Fibroblast of villous mesenchyme (primary cell): ENCODE results near the gene ZFYVE21. TPM values are rescaled to one million over a fixed set of nuclear protein-coding genes. Genes with fewer than 3 reads are reported as not detected.

Source experiments
- DNase-seq: peaks from one replicate; pipeline ENCODE4 v3.0.0-alpha.2; 2010; ENCODE audit warnings: low read depth
- H3K4me3 ChIP-seq: 2 replicates; pipeline ENCODE4 v1.5.1; 2011; ENCODE audit warnings: low read depth, mild to moderate bottlenecking, low read length
- CTCF ChIP-seq: IDR thresholded peaks from 2 replicates; pipeline ENCODE4 v1.5.1; 2012; ENCODE audit warnings: low read depth, mild to moderate bottlenecking, low read length; ENCODE audit not compliant: insufficient read depth
- total RNA-seq: library from RNA; depleted of rRNA; stranded (reverse); fragments of >200 nt; gene quantifications from 2 replicates; pipeline ENCODE4 v1.2.3, GENCODE V29; 2012

ZFYVE21 gene
- total RNA-seq, 1 donor: 53.5 TPM

GRCh38 chr14:103749452-103749851 is 33.8 kb downstream of the ZFYVE21 start:
- no peak overlapping the region for H3K4me3 ChIP-seq
- no peak for TF ChIP-seq CTCF
- DNase-seq: no peak

DNA sequence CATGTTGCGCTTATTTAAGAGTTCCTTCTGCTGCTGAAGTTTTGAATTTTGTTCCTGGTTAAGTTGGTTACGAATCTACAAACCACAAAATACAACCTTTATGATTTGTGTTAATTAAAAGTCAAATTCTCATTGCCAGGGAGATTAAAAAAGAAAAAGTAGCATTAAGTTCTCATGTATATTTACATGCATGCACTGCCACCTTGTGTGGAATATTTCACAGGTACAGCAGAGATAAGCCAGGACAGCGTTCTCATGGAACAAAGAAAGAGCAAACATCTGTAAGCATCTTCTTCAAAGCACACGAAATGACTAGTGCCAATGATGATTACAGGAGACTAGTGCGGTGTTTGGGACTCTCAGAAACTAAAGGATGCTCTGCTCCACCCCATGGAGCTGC is 34.2 kb downstream of the ZFYVE21 start:
- TF ChIP-seq CTCF: peak; percentile 6
- no peak for DNase-seq
- no peak overlapping the region for H3K4me3 ChIP-seq

- no peak overlapping the region for H3K4me3 ChIP-seq
- DNase-seq: no peak
- no peak for TF ChIP-seq CTCF
These were observed 38.2 kb downstream of the ZFYVE21 start for GRCh38 chr14:103753774-103754173.

DNA sequence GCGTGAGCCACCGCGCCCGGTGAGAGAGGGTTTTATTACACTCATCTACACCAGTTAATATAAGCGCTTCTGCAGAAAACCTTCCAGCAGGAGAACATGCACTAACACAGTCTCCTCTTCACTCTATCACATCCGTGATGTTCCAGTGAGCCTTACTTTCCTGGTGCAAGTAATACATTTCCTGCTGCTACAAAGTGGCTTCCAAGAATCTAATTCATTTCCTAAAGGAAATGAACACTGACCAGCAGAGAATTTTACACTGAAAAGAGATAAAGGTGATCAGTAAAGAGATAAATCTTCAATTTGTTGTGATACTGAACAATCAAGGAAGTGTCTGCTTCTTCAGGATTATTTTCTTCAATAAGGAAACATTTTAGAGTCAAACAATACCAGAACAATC is 39.5 kb downstream of the ZFYVE21 start:
- H3K4me3 ChIP-seq: no peak overlapping the region
- no peak for TF ChIP-seq CTCF
- DNase-seq: no peak

DNA sequence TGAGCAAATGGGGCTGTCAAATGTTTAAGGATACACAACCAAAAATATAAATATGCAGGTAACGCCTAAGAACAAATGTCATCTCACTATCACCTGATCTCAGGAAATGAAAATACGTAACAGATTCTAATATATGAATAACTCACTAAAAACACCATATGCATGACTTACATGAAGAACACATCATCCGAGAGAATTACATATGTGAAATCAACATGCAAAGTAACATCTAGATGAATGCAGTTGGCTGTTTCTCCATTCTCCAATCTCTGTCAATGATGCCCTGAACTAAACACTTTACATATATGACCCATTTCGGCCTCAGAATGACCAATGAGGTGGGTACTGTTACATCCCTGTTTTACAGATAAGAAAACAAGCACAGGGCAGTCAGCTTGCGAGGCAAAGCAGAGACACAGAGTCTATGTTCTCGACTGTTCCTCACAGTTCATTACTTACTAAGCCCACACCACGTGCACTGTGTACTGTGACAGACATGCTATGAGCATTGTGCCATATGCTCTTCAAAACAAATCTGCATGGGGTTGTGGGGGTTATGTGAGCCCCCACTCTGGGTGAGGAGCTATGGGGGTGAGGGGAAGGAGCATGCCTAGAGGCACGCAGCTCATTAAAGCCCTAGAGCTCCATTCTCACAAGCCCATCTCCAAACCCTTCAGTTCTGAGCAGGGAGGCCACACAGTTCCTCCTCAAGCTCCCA is 42.6 kb downstream of the ZFYVE21 start:
- TF ChIP-seq CTCF: no peak
- DNase-seq: no peak

GRCh38 chr14:103762036-103762435 is 46.4 kb downstream of the ZFYVE21 start:
- H3K4me3 ChIP-seq: no peak overlapping the region
- TF ChIP-seq CTCF: no peak
- DNase-seq: no peak

More for the DNA sequence above, 42.6 kb downstream of the ZFYVE21 start:
- no peak overlapping the region for H3K4me3 ChIP-seq

GRCh38 chr14:103762541-103762940 is 46.9 kb downstream of the ZFYVE21 start:
- no peak overlapping the region for H3K4me3 ChIP-seq
- DNase-seq: no peak
- TF ChIP-seq CTCF: no peak
